ENCODE results near the gene CDH2. TPM values are rescaled to one million over a fixed set of nuclear protein-coding genes. Genes with fewer than 3 reads are reported as not detected.

The CDH2 gene
- total RNA-seq, 3 donors from 2014 or later = 0.63 to 11.0 (median 0.67) TPM

GRCh38 chr18:28034567-28034966, 142.4 kb downstream of the CDH2 start:
- Histone ChIP-seq H3K4me3 (no peak overlapping the region), H3K4me1 (ENCODE audit: low read depth) (no peaks in the 10 kb centered on the region), H3K9me3 (no peaks in the 10 kb centered on the region), H3K36me3 (ENCODE audit: low read depth) (no peaks in the 10 kb centered on the region)
- ATAC-seq (no peak), DNase-seq (no peak)
- TF ChIP-seq CTCF (IDR thresholded peaks at IDR 0.05) = no peak
- intact Hi-C loops (cut with DNase I, micrococcal nuclease) = no loop called here

DNA sequence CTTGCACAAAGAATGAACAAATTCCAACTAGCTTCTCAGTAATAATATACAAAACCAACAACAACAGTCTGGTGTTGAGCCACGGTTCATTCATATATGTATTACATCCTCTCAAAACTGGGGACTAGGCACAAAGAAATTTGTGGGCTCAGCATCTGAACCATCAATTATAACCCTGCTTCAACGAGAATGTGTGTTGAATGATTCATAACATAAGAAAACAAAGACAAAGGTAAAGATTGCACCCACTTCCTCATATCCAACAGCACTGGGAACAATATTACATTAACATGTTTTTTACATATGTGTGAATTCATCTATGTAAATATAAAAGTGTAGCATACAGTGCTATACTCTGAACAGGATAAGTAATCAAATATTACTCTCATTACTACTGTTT, 144.8 kb downstream of the CDH2 start:
- TF ChIP-seq CTCF (IDR thresholded peaks at IDR 0.05) = no peak
- H3K4me3 ChIP-seq = no peak overlapping the region
- H3K9me3 ChIP-seq = no peaks in the 10 kb centered on the region
- DNase-seq = no peak
- H3K36me3 ChIP-seq (ENCODE audit: low read depth) = no peaks in the 10 kb centered on the region
- H3K4me1 ChIP-seq (ENCODE audit: low read depth) = no peaks in the 10 kb centered on the region
- intact Hi-C loops (cut with DNase I, micrococcal nuclease) = no loop called here
- no peak for ATAC-seq

GRCh38 chr18:28030458-28030857, 146.5 kb downstream of the CDH2 start:
- TF ChIP-seq CTCF (IDR thresholded peaks at IDR 0.05) = no peak
- DNase-seq (no peak), ATAC-seq (no peak)
- Histone ChIP-seq H3K4me3 (no peak overlapping the region), H3K36me3 (ENCODE audit: low read depth) (no peaks in the 10 kb centered on the region), H3K9me3 (no peaks in the 10 kb centered on the region), H3K4me1 (ENCODE audit: low read depth) (no peaks in the 10 kb centered on the region)
- intact Hi-C loops (cut with DNase I, micrococcal nuclease) = no loop called here

DNA sequence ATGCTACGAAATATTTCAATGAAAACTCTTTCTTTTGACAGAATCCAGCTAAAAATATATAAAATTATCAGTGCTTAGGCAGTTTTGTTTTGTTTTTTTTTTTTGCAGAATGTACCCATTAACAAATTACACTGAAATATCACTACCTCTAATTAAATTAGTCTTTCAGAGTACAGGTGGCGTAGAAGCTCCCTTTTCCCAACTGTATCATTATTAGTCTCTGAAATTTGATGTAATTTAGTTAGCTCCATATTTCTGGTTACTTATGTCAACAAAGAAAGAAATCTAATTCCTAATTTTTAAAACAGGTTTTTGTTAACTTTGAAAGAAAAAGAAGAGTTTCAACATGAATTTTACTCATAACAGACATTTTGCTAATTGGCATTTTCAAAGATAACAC, 149.2 kb downstream of the CDH2 start:
- Histone ChIP-seq H3K4me3 (no peak overlapping the region), H3K4me1 (ENCODE audit: low read depth) (no peaks in the 10 kb centered on the region), H3K9me3 (no peaks in the 10 kb centered on the region), H3K36me3 (ENCODE audit: low read depth) (no peaks in the 10 kb centered on the region)
- intact Hi-C loops (cut with DNase I, micrococcal nuclease) = no loop called here
- TF ChIP-seq CTCF (IDR thresholded peaks at IDR 0.05) = no peak
- DNase-seq (no peak), ATAC-seq (no peak)

- ATAC-seq = no peak
- Histone ChIP-seq H3K4me1 (ENCODE audit: low read depth) (no peaks in the 10 kb centered on the region), H3K4me3 (no peak overlapping the region), H3K9me3 (no peaks in the 10 kb centered on the region), H3K36me3 (ENCODE audit: low read depth) (no peaks in the 10 kb centered on the region)
- intact Hi-C loops (cut with DNase I, micrococcal nuclease) = no loop called here
- DNase-seq = no peak
- no peak for TF ChIP-seq CTCF (IDR thresholded peaks at IDR 0.05)
Measured at GRCh38 chr18:28019425-28020108, 157.4 kb downstream of the CDH2 start.

- no peaks in the 10 kb centered on the region for H3K9me3 ChIP-seq
- intact Hi-C loops (cut with DNase I, micrococcal nuclease) = no loop called here
- DNase-seq = no peak
- no peak for ATAC-seq
- no peaks in the 10 kb centered on the region for H3K4me1 ChIP-seq (ENCODE audit: low read depth)
- no peak overlapping the region for H3K4me3 ChIP-seq
- no peak for TF ChIP-seq CTCF (IDR thresholded peaks at IDR 0.05)
- H3K36me3 ChIP-seq (ENCODE audit: low read depth) = no peaks in the 10 kb centered on the region
Measured at GRCh38 chr18:28018351-28018750, 158.6 kb downstream of the CDH2 start.

Measured in mucosa of descending colon (tissue), 3 donors.